GM18873 (cell line): ENCODE results near the gene RNF150.
"Not testable (repeated sequence)": the region's sequence is repeated elsewhere in the genome, so short reads cannot be mapped to it uniquely, and the experiment has no call there.

ENCODE experiments used
- ATAC-seq: cut with Tn5 transposase; IDR thresholded peaks from one replicate; pipeline ENCODE4 v1.9.1; 2021; ENCODE audit warnings: mild to moderate bottlenecking, moderate library complexity, moderate number of reproducible peaks; ENCODE audit not compliant: unreplicated experiment, low FRiP score

Gene RNF150

DNA sequence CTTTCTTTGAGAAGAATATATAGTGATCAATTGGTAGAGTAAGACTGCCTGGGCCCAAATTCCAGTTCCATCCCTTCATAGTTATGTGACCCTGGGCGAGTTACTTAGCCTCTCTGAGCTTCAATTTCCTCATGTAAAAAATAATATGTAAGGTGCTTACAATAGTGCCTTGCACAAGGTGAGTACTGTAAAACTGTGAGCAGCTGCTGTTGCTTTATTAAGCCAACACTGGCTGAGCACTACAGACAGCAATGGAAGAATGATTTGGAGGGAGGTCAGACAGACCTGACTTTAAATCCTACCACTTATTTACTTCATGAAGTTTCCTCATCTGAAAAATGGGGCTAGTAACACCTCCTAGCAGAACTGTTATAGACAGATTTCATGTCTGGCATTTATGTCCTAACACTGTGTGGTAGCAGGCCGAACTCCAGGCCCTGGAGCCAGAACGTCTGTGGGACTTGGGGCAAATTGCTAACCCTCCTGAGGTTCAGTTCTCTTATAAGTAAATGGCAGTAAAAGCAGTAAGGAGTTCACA lies 53.8 kb downstream of the RNF150 start:
- ATAC-seq, result no peak

DNA sequence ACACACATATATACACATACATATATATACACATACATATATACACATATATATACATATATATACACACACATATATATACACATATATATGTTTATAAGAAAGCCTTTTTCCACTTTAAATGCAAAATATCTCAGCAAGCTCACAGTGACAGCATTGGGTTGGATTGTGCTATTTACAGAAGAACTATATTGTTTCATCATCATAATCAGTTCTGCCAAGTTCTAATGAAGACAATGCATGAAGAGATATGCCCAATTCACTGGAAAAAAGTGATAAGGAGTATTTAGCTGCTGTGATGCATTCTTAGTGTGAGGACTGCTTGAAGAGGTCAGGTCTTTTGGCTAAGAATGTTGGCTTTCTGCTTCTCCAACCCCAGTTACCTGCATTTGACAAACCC lies 54.4 kb downstream of the RNF150 start:
- no peak for ATAC-seq

DNA sequence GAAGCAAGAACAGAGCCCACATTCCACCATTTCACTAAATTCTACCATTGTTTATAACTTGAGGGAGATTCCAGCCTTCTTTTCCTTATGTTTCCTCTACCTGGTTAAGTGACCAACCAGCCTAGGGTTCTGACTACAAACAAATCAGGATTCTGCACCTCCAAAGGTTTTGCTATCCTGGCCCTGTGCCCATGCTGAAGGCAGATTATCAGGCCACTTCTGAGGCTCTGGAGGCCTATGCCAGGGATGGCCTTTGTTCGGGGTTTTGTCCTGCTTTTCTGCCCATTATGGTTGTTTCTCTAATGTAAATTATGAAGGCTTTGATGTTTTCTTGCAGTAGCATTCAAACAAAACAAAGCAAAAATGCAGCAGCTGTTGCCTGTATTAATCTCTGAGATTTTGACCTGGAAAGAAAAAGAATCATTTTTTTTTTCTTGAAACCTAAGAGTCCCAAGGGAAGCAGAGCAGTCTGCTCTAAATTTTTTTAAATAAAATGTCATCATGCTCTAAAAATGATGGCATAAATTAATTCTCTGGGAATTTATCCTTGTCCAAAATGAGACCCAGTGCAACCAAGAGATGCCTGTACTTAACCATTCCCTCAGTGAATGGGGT lies 55.6 kb downstream of the RNF150 start:
- no peak for ATAC-seq

DNA sequence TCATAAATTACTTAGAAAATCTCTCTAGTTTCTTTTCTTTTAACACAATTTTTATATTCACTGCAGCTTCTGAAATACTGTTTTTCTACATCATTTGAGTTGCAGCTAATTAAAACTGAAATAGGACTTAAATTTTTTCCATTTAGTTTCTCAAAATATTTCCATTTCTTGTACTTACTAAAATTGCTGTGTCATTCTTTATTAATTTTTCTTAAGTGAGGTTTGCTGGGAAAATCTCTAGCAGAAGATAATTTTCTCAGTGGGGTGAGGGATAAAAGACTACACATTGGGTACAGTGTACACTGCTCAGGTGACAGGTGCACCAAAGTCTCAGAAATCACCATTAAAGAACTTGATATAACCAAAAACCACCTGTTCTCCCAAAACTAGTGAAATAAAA lies 57.7 kb downstream of the RNF150 start:
- ATAC-seq, result no peak

DNA sequence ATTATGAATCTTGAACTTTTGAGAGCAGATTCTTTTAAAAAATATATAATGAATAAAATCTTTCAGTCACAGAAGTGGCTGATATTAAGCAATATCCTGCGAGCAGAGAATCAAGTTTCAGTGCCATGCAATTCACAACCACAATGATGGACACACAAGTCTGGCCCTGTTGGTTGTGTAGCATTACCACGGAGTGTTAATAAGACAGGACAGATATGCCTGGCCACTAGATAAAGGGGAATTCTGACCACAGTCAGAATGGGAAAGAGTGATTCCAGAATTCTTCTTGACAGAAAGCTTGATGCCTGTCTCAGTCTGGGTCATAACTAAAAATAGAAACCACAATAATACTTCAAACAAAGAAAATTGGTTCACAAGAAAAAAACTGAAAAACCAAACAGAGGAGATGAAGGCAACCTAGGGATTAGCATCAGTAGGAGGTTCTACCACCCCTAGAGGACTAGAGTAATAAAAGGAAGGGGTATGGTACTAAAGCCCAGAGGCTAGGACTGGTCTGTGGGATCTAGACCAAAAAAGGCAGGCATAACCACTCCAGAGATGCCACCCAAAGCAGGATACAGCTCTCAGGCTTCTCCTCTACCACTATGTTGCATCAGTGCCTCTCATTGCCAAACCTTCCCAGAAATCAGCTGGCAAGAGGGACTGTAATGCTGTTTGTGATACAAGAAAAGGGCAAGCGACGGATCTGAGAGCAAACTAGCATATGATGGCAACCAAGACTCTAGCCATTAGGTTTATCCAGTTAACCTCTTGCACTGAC lies 59.0 kb downstream of the RNF150 start:
- no peak for ATAC-seq

DNA sequence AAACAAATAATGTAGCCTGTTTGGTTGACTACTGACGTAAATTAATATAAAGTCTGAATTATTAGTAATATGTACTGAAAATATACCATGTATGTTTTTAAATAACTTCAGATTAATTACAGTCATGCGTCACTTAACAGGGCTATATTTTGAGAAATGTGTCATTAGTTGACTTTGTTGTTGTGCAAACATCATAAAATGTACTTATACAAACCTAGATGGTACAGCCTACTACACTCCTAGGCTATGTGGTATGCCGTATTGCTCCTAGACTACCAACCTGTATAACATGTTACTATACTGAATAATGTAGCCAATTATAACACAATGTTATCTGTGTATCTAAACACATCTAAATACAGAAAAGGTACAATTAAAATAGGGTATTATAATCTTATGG lies 66.6 kb downstream of the RNF150 start:
- no peak for ATAC-seq

DNA sequence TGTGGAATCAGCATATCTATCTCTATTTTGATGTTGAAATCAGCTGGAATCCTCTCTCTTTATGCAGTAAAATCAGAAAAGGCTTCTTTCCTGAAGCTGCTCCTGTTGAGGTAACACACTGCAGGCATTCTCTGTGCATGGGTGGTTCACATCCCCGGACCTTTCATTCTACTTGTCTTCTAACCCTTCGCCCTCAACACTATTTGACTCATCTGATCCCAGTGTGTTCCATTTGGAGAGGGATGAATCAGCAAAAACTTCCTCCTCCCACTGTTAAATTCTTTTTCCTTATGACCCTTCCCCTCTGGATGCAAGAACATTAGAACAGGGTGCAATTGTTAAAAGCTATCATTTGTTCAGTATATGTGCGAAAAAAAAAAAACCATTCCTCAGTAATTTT lies 67.4 kb downstream of the RNF150 start:
- ATAC-seq, result no peak

DNA sequence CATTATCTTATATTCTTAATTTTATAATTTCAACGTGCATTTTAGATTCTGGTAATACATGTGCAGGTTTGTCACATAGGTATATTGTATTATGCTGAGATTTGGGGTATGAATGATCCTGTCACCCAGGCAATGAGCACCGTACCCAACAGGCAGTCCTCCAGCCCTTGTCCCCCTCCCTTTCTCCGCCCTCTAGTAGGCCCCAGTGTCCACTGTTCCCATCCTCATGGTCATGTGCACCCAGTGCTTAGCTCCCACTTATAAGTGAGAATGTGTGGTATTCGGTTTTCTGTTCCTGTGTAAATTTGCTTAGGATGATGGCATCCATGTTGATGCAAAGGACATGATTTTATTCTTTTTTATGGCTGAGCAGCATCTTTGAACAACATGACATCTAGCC lies 70.6 kb downstream of the RNF150 start:
- no peak for ATAC-seq

DNA sequence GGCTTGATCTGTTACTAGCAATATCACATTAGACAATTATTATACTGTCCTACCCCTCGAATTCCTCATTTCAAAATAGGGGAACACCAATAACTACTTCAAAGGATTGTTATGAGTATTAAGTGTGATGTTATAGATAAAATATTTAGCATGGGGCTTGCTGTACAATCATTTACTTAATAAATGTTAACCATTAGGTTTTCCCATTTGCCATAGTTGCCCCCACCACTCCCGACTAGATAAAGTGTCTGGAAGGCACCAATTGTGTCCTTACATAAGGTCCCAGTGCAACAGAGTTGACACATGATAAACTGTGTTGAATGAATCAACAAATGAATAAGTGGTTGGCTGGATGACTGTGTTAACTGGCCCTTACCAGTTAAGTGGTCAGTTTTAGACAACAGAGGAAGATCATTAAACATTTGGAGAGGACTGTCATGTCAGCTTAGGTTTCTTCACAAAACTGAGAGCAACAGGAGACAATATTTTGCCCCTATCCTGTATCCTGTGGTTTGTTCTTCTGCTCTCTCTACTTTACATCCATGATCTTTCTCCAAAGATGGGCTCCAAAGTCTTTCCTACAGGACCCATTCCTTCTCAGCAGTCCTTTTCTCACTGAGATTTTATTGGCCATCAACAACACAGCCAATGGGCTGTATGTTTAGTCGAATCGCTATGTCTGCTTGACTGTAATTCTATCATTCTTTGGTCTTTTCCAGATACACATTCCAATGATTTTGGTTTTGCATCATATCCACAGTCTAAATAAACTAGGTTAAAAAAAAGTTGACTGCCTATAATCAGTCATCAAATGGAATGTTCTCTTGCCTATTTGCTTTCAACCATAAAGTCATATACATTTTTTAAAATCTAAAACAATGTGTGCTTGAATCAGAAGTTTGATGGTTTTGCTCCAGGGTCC lies 74.4 kb downstream of the RNF150 start:
- ATAC-seq, result no peak

DNA sequence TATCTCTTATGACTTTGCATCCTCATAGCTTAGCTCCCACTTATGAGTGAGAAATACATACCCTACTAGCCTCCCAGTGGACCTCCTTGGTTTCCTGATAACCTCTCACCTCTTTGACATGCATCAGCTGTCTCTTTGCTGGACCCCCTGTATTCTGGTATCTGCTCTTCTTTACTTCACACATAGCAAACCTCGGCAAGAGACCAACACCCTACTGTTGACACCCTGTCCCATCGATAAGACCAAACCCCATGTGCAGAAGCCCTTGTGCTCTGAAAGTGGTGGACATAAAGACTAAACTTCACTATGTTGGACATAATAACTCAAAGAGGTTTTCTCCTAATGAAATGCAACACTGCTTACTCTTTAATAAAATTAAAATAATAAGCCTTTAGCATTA lies 75.7 kb downstream of the RNF150 start:
- ATAC-seq, result no peak

DNA sequence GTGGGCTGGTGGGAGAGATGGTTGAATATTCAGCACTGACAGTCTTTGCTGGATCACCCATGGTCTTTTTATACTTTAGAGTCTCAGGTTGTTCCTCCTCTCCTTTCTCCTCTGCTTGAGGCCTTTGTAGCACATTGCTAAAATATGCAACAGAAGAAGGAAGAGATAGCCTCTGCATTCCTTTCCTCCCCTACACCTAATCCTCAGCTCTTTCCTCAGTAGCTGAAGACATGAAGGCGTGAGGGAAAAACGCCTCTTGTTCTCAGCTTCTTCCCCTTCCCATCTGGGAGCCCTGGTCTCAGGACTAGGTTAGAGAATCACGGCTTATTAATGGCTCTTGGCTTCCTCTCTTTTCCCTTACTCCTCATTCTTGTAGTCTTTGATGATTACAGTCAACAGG lies 76.8 kb downstream of the RNF150 start:
- no peak for ATAC-seq

DNA sequence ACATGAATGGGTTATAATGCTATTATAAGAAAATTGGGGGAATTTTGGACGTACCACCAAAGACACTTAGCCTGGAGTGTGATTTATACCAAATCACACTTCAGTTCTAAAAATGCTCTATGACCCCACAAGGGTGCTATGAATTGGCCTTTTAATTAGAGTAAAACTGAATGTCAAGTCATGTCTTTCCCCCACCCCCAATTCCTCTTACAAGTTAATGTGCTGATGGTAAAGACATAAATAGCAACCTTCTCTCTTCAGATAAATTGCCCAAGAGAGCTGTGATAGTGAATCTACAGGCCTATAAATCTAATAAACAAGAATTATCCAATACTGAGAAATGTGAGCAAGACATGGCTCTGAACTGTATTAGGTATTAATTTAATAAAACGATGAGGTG lies 78.8 kb downstream of the RNF150 start:
- ATAC-seq, result no peak

DNA sequence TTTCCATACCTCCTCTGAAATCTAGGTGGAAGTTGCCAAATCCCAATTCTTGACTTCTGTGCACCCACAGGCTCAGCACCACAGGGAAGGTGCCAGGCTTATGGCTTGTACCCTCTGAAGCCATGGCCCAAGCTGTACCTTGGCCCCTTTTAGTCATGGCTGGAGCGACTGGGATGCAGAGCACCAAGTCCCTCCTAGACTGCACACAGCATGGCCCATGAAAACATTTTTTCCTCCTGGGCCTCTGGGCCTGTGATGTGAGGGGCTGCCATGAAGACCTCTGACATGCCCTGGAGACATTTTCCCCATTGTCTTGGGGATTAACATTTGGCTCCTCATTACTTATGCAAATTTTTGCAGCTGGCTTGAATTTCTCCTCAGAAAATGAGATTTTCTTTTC lies 82.3 kb downstream of the RNF150 start:
- ATAC-seq, result not testable (repeated sequence)

DNA sequence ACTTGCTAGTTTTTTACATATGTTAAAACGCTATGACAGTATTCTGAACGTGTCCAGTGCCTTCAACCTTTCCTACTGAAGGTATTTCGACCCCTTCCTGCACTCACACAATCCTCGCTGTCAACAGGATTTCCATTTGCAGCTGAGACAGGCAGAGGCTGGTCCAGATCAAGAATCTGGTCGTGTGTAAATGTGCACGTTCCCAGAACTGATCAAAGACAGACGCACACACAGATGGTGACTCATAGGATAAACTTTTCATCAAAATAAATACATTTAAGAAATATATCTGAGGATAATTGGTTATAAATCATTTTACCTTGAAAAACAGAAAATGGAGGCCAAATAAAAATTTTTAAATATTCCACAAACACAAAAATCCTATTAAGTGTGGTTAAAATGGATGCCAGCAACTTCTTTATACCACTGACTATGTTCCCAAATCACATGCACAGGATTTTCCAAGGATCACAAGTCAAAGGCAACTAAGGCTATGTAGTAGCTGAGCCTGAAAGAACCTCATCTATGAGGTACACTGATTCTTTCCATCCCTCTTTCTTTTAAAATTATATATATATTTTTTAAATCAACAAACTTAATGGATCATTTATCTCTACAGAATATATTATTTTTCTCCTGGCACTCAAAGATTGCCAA lies 85.9 kb downstream of the RNF150 start:
- ATAC-seq, result no peak

DNA sequence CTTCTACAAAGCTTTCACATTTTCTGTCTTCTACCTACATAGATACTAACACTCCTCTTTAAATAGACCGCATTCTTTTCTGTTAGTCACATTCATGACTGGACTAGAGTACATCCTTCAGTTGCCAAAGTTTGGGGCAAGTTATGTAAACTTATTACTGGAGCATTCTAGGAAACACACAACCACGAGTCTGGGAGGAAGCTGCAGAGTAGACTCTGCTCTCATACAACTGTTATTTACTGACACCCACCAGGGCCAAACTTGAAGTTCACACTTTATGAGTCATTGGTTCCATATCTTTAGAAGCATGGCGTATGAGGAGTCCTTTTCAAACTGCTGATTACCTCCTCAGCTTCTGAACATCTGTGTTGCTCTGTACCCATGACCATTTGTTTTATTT lies 87.0 kb downstream of the RNF150 start:
- no peak for ATAC-seq

DNA sequence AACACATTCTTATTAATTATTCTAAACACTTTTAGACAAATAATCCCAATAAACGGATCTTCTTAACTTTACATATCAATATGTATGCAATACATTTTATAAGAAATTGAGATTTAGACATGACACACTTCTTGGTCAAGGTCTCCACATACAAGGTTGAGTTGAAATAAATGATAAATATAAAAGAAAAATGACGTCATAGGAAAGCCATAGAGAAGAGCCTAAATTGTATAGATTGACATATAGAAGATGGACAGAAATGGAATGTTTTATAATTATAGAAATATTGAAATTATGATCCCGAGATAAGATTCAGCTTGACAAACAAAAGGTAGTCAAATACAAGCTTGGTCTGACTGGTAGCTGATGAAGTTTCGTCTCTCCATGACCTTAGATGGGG lies 87.4 kb downstream of the RNF150 start:
- ATAC-seq, result no peak

DNA sequence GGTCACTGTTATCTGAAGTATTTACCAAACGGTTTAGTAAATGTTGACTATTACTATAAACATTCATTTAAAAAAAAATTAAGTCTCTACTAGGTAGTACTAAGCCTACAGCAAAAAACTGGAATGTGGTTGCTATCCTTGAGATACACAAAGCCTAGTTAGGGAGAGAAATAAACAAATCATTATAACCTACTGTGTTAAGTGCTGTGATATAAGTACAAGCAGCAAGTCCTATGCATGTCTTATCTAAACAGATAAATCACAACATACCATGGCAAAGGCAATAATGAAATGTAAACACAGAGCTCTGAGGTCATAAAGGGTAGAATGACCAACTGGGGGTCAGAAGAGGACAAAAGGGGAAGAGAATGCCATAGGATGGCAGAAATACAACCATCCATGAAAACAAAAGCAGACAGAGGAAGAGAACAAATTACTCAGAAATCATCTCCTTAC lies 92.2 kb downstream of the RNF150 start:
- ATAC-seq, result no peak

DNA sequence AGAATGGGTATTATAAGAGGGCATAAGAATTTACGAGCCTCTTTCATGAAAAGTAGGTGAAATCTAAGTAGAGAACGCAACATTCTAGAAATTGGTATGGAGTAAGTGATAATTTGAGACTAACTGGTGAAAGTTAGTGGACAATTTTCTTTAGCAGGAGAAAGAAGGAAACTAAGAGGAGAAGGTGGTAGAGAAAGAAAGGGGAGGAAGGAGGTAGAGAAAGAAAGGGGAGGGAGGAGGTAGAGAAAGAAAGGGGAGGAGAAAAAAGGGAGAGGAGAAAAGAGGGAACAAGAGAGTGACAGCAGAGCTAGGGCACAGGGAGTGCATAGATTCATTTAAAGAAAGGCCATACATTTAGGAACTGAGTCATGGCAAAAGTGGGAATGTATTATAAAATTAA lies 94.1 kb downstream of the RNF150 start:
- ATAC-seq, result no peak

DNA sequence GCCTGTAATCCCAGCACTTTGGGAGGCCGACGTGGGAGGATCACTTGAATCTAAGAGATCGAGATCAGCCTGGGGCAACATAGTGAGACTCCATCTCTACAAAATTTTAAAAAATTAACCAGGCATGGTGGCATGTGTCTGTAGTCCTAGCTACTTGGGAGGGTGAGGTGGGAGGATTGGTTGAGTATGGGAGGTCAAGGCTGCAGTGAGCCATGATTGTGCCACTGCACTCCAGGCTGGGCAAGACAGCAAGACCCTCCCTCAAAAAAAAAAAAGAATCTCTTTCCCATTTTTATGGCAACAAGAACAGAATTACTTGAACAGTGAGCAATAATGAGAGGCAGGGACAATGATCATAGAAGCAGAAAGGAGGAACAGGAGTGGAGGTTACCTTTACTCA lies 94.8 kb downstream of the RNF150 start:
- no peak for ATAC-seq

DNA sequence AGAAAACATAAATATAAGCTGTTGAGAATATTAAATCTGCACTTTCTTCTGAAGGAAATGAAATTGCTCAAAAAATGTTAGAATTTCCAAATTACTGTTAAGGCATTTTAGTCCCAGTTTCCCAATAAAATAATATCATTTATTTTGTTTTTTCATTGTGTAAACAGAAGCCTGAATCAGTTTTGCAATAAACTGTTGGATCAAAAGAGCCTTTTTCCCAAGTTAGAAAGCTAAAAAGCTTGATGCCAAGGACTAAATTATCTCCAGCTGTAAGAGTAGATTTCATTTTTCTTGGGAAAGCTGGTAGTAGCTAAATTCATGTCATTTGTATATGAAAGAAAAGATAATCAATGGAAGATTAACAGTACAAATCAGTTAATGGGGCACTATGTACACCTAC lies 95.8 kb downstream of the RNF150 start:
- no peak for ATAC-seq
